Adrenal gland (tissue), 5 donors: ENCODE measurements around the gene HOXD10.

Experiments
- POLR2A ChIP-seq, 2 donors: fragments of 450-650 bp; IDR thresholded peaks; one replicate each; pipeline ENCODE4 v1.6.1; 2017; ENCODE audit warnings: antibody characterized with exemption in 2 of 2, mild to moderate bottlenecking in 2 of 2, moderate library complexity in 1 of 2
- TF ChIP-seq, protein P1 (sequence below), 6 experiments: fragments of 450-650 bp in 4 of 6; fragments of 200-600 bp in 2 of 6; sonication (generic) in 1 of 6; IDR thresholded peaks; 1 replicate in 5 of 6; 2 replicates in 1 of 6; pipeline versions ENCODE4 v1.5.1 to v1.8.0; 2016 to 2021; ENCODE audit warnings: antibody characterized with exemption in 6 of 6, mild to moderate bottlenecking in 2 of 6, moderate library complexity in 1 of 6
- donor health status: DM: no; HTN: no; CAD: no.

DNA sequence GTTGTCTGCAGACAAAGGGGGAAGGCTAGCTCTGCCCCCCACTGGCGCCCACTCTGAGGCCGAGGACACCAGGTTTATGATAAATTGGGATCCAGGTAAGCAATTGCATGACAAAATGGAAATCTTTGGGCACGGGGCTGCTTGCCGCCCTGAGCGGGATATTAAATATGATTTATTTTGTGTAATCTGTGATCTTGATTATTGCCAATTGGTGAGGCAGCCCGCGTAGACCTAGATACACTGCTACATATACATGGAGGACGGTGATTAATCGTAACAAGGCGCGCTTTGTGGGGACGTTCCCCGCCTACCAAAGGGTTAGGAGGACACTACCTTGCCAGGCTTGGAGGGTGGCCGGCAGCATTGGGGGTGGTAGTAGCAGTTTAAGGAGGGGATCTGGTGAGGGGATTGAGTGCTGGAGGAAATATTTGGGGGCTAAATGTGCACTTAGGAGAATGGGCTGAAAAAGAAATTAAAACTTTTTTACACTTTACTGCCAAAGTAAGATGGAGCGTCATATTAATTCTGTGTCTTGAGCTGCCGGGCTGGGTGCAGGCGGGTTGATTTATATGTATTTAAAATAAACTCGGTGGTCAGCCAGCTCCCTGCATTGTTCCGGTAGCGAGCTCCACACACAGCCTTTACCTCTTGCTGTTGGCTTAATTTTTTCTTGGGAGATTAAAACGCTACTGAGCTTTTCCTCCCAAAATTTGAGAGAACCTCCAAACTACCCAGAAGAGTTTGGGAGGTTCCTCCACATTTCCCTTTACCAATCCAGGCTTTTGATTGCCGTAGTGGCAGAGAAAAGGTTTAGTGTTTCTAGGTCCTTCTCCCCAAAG lies 44.6 kb downstream of the HOXD10 start:
- TF ChIP-seq, protein P1, sequence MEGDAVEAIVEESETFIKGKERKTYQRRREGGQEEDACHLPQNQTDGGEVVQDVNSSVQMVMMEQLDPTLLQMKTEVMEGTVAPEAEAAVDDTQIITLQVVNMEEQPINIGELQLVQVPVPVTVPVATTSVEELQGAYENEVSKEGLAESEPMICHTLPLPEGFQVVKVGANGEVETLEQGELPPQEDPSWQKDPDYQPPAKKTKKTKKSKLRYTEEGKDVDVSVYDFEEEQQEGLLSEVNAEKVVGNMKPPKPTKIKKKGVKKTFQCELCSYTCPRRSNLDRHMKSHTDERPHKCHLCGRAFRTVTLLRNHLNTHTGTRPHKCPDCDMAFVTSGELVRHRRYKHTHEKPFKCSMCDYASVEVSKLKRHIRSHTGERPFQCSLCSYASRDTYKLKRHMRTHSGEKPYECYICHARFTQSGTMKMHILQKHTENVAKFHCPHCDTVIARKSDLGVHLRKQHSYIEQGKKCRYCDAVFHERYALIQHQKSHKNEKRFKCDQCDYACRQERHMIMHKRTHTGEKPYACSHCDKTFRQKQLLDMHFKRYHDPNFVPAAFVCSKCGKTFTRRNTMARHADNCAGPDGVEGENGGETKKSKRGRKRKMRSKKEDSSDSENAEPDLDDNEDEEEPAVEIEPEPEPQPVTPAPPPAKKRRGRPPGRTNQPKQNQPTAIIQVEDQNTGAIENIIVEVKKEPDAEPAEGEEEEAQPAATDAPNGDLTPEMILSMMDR (IDR thresholded peaks at IDR 0.05): no peak
- TF ChIP-seq POLR2A (IDR thresholded peaks at IDR 0.05): no peak
